Measurements from ENCODE around the gene KL. TPM values are rescaled to one million over a fixed set of nuclear protein-coding genes. Genes with fewer than 3 reads are reported as not detected.

KL gene
- total RNA-seq, 4 donors from 2014 or later: 1.9 to 11.9 (median 7.0) TPM

DNA sequence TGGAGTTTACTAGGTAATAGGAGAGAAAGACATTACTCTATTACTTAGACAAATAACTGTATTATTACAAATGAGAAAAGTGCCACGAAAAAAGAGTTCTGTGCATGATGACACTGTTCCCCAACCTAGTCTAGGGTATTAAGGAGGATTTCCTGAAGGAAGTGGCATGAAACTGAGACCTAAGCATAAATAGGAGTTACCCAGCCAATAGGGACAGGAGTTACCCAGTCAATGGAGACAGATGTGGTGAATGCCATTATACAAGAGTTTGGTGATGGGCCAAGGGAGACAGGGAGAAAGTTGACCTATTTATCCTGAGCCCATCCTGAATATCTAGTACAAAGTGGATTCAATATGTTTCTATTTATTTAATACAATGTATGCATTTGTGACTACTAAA is 65.4 kb downstream of the KL start:
- TF ChIP-seq, protein P1, sequence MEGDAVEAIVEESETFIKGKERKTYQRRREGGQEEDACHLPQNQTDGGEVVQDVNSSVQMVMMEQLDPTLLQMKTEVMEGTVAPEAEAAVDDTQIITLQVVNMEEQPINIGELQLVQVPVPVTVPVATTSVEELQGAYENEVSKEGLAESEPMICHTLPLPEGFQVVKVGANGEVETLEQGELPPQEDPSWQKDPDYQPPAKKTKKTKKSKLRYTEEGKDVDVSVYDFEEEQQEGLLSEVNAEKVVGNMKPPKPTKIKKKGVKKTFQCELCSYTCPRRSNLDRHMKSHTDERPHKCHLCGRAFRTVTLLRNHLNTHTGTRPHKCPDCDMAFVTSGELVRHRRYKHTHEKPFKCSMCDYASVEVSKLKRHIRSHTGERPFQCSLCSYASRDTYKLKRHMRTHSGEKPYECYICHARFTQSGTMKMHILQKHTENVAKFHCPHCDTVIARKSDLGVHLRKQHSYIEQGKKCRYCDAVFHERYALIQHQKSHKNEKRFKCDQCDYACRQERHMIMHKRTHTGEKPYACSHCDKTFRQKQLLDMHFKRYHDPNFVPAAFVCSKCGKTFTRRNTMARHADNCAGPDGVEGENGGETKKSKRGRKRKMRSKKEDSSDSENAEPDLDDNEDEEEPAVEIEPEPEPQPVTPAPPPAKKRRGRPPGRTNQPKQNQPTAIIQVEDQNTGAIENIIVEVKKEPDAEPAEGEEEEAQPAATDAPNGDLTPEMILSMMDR (IDR thresholded peaks at IDR 0.05; ENCODE audit: low read depth): no peak

DNA sequence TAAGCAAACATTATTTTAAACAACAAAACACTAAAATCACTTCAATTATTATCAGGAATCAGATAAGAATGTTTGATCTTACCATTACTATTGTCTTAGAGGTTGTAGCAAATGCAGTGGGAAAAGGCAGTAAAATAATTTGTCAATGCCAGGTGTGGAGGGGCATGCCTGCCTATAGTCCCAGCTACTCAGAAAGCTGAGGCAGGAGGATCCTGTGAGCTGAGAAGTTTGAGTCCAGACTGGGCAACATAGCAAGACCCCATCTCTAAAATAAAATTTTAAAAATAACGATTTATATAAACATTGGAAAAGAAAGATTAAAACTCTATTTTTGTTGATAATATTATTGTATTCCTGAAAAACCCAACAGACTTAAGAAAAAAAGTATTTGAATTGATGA is 66.8 kb downstream of the KL start:
- TF ChIP-seq, protein P1 (IDR thresholded peaks at IDR 0.05; ENCODE audit: low read depth): no peak

DNA sequence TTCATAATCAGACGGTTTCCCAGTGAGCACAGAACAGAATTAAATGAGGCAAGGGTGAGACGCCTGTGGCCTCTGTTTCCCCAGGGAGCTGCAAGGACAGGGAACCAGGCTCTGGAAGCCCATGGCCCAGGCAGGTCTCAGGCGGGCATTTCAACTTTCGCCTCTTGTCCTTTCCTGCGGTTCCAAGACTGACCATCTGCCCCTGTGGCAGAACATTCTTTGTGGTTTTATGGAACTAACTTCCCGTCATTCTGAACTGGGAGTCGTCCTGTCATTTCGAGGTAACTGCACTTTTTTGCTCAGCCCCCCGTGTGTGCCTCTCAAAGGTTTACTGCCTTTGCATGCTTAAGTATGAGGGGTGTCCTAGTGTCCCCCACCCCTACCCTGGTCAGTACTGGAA is 70.9 kb downstream of the KL start:
- TF ChIP-seq, protein P1 (IDR thresholded peaks at IDR 0.05; ENCODE audit: low read depth): no peak

DNA sequence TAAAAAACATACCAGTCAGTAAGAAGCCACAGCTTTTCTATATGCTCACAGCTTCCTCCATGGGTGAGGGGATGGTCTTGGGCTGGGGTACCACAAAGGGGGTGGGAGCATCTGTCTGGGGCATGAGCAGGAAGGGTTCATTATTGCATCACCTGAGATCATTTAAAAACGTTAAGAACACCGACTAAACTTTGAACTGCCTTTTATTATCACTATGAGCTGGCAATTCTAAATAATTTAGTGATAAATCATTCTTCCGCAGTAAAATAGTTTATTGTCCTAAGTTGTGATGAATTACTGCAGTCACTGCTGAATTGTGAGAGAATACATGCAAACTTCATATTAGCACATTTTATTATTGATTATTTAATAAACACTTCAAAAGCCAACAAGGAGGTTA is 71.6 kb downstream of the KL start:
- TF ChIP-seq, protein P1 (IDR thresholded peaks at IDR 0.05; ENCODE audit: low read depth): no peak

DNA sequence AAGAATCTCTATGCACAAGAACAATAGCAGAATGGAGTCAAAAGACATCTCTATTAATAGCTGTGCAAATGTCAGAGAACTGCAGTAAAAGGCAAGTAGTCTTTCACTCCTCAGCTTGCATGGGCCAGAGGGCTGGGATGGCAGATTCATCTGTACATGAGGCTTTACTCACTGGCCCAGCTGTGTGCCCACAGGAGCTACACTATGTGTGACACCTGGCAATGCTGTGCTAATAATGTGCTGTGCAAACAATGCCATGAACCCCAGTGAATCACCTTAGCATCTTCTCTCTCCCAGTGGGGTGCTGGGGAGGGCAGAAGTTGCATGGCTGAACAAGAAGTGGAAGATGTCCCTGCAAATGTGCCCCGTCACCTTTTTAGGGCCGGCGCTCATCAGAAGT is 73.1 kb downstream of the KL start:
- TF ChIP-seq, protein P1 (IDR thresholded peaks at IDR 0.05; ENCODE audit: low read depth): no peak

DNA sequence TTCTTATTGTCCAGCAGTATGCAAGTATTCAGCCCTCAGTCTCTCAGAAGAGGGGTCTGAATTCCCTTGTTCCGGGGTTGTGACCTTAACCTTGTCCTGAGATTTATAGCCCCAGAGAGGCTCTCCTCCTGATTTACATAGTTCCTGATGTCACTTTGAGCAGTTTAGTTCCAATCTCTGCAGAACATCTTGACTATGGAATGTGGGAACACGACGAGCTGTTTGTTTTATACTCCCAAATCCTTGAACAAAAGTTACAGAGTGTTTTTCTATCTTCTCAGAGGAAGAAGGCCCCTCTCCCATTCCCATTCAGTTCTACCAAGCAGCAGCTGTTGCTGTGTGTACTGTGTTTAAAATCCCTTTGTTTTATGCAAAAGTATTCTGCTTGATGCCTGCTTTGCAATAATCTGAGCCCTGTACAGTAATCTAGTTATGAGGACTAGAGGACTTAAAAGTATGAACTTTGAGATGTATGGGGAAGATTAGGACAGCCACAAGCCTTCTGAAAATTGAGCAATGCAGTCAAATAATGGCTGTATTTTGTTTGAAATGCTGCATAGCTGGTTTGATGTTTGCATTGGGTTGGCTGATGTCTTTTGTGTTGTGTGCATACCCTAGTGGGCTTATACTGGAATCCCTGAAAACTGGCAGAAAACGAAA is 74.7 kb downstream of the KL start:
- TF ChIP-seq, protein P1 (IDR thresholded peaks at IDR 0.05; ENCODE audit: low read depth): no peak

DNA sequence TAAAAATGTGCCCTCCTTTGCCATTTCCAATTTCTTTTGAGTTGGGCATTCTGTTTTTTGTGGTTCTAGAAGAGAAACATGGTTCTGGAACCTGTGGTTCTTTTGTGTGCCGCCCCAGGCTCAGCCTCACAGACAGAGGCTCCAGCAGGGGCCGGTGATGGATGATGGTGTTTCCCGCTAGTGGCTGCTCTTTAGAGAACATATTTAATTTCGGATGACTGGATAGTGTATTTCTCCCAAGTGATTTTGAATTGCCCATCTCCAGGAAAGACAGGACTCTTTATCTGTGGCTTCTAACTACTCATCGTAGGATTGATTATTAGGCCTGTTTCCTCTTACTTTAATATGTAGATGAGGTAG is 75.2 kb downstream of the KL start:
- TF ChIP-seq, protein P1 (IDR thresholded peaks at IDR 0.05; ENCODE audit: low read depth): no peak
